Vagina (tissue), 2 donors: Measurements from ENCODE around the gene MMP11.

Experiments
- CTCF ChIP-seq, 3 experiments: fragments of 450-650 bp in 2 of 3; fragments of 200-600 bp in 1 of 3; sonication (generic) in 1 of 3; IDR thresholded peaks; one replicate each; pipeline ENCODE4 v1.5.1; 2017 to 2019; ENCODE audit warnings: antibody characterized with exemption in 3 of 3, mild to moderate bottlenecking in 2 of 3, moderate library complexity in 2 of 3
- POLR2A ChIP-seq, 2 donors: fragments of 450-650 bp; IDR thresholded peaks; one replicate each; pipeline ENCODE4 v1.6.1; 2017; ENCODE audit warnings: antibody characterized with exemption in 2 of 2, mild to moderate bottlenecking in 2 of 2, moderate library complexity in 2 of 2

- TF ChIP-seq POLR2A (IDR thresholded peaks at IDR 0.05) (no peak), CTCF (IDR thresholded peaks at IDR 0.05) (no peak)
Measured at GRCh38 chr22:23790819-23791737, 18.4 kb downstream of the MMP11 start.
